H54 (cell line): ENCODE data around the gene TSEN54.

Experiments used
- DNase-seq: peaks from one replicate; pipeline ENCODE4 v3.0.0; 2011; ENCODE audit warnings: low spot score, mixed read lengths; ENCODE audit not compliant: insufficient read length
- FAIRE-seq: peaks from 3 replicates; lab custom pipeline; 2011; peaks lifted over from hg19 to GRCh38; lab: Jason Lieb, UNC
- POLR2A ChIP-seq: IDR thresholded peaks from 2 replicates; pipeline ENCODE4 v1.6.1; 2011; ENCODE audit warnings: low read depth, mild to moderate bottlenecking, low read length

Gene TSEN54

GRCh38 chr17:75481194-75482068, 34.9 kb upstream of the TSEN54 start:
- DNase-seq, result no peak
- no peak for FAIRE-seq
- TF ChIP-seq POLR2A, result no peak

- FAIRE-seq, result no peak
- TF ChIP-seq POLR2A, result no peak
- DNase-seq, result no peak
These were observed 34.0 kb upstream of the TSEN54 start for GRCh38 chr17:75482098-75482942.

GRCh38 chr17:75485688-75486087, 30.6 kb upstream of the TSEN54 start:
- DNase-seq (no peak), FAIRE-seq (no peak)
- no peak for TF ChIP-seq POLR2A

GRCh38 chr17:75486151-75486550, 30.2 kb upstream of the TSEN54 start:
- FAIRE-seq (no peak), DNase-seq (no peak)
- TF ChIP-seq POLR2A, result no peak

- FAIRE-seq, result no peak
- DNase-seq, result no peak
- TF ChIP-seq POLR2A, result no peak
These were observed 29.4 kb upstream of the TSEN54 start for GRCh38 chr17:75486951-75487350.

GRCh38 chr17:75487351-75488070, 28.8 kb upstream of the TSEN54 start:
- no peak for TF ChIP-seq POLR2A
- FAIRE-seq (no peak), DNase-seq (no peak)

GRCh38 chr17:75488693-75489510, 27.4 kb upstream of the TSEN54 start:
- DNase-seq, result no peak
- no peak for FAIRE-seq

GRCh38 chr17:75489511-75489955, 26.8 kb upstream of the TSEN54 start:
- TF ChIP-seq POLR2A, result no peak
- no peak for DNase-seq
- FAIRE-seq, result no peak

More at GRCh38 chr17:75488693-75489510, 27.4 kb upstream of the TSEN54 start:
- TF ChIP-seq POLR2A, result no peak

- DNase-seq, result no peak
- TF ChIP-seq POLR2A, result no peak
- FAIRE-seq, result no peak
These were observed 26.1 kb upstream of the TSEN54 start for GRCh38 chr17:75490173-75490743.

GRCh38 chr17:75490953-75491649, 25.2 kb upstream of the TSEN54 start:
- no peak for FAIRE-seq
- DNase-seq, result no peak
- TF ChIP-seq POLR2A, result no peak

- DNase-seq (no peak), FAIRE-seq (no peak)
- no peak for TF ChIP-seq POLR2A
These were observed 24.6 kb upstream of the TSEN54 start for GRCh38 chr17:75491680-75492079.
